Hepatocyte (in vitro differentiated cells): ENCODE measurements around the gene MAD2L1.

ENCODE experiments used
- EZH2 ChIP-seq: fragments of 200-600 bp; sonication (generic); IDR thresholded peaks from 2 replicates; pipeline ENCODE4 v1.6.1; 2016; ENCODE audit warnings: antibody characterized with exemption, mild to moderate bottlenecking, borderline replicate concordance
- EZH2phosphoT487 ChIP-seq: fragments of 200-600 bp; sonication (generic); IDR thresholded peaks from one replicate; pipeline ENCODE4 v1.6.1; 2018; ENCODE audit warnings: antibody characterized with exemption, mild to moderate bottlenecking, low read depth, moderate library complexity; ENCODE audit not compliant: unreplicated experiment, severe bottlenecking
- TF ChIP-seq, protein P1 (sequence below): fragments of 200-600 bp; sonication (generic); IDR thresholded peaks from 2 replicates; pipeline ENCODE4 v1.5.1; 2016; ENCODE audit warnings: antibody characterized with exemption, mild to moderate bottlenecking; ENCODE audit not compliant: poor library complexity

DNA sequence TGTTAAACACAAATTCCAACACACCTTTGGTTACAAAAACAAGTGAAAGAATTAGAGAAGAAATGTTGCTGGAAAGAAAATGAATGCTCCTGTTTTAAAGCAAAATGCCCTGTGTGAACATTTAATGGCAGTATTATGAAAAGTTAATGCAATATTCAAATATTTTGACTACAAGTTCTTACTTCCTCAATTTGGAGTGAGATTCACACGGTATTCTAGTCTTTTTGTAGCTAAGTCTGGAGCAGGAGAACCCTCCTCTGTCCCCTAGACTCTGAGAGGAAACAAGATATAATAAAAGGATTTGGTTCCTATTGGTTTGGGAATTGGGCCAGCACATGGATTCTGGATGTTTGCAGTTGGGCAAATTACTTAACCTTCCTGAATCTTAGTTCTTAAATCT is 12.7 kb downstream of the MAD2L1 start:
- TF ChIP-seq, protein P1, sequence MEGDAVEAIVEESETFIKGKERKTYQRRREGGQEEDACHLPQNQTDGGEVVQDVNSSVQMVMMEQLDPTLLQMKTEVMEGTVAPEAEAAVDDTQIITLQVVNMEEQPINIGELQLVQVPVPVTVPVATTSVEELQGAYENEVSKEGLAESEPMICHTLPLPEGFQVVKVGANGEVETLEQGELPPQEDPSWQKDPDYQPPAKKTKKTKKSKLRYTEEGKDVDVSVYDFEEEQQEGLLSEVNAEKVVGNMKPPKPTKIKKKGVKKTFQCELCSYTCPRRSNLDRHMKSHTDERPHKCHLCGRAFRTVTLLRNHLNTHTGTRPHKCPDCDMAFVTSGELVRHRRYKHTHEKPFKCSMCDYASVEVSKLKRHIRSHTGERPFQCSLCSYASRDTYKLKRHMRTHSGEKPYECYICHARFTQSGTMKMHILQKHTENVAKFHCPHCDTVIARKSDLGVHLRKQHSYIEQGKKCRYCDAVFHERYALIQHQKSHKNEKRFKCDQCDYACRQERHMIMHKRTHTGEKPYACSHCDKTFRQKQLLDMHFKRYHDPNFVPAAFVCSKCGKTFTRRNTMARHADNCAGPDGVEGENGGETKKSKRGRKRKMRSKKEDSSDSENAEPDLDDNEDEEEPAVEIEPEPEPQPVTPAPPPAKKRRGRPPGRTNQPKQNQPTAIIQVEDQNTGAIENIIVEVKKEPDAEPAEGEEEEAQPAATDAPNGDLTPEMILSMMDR = no peak
- no peak for TF ChIP-seq EZH2
- no peak for TF ChIP-seq EZH2phosphoT487
